HUES48 (cell line): ENCODE data around the gene CFAP77.

Experiments used
- H3K27ac ChIP-seq: one replicate; pipeline ENCODE4 v1.7.0; 2013; ENCODE audit warnings: low read depth, low read length, inconsistent platforms
- H3K27me3 ChIP-seq: 2 replicates; pipeline ENCODE4 v1.6.1; 2013; ENCODE audit warnings: mild to moderate bottlenecking, low read length; ENCODE audit not compliant: control insufficient read depth, insufficient read depth
- H3K36me3 ChIP-seq: 2 replicates; pipeline ENCODE4 v1.6.1; 2013; ENCODE audit warnings: low read length; ENCODE audit not compliant: control insufficient read depth, insufficient read depth
- H3K4me1 ChIP-seq: 2 replicates; pipeline ENCODE4 v1.6.1; 2013; ENCODE audit warnings: mild to moderate bottlenecking, low read length; ENCODE audit not compliant: control insufficient read depth, insufficient read depth
- H3K4me3 ChIP-seq: 2 replicates; pipeline ENCODE4 v1.5.1; 2013; ENCODE audit warnings: mild to moderate bottlenecking, low read depth, low read length
- H3K9ac ChIP-seq: 2 replicates; pipeline ENCODE4 v1.6.1; 2013; ENCODE audit warnings: mild to moderate bottlenecking, low read depth, low read length, moderate library complexity
- H3K9me3 ChIP-seq: 2 replicates; pipeline ENCODE4 v1.6.1; 2013; ENCODE audit warnings: low read length; ENCODE audit not compliant: control insufficient read depth, insufficient read depth

Gene CFAP77

DNA sequence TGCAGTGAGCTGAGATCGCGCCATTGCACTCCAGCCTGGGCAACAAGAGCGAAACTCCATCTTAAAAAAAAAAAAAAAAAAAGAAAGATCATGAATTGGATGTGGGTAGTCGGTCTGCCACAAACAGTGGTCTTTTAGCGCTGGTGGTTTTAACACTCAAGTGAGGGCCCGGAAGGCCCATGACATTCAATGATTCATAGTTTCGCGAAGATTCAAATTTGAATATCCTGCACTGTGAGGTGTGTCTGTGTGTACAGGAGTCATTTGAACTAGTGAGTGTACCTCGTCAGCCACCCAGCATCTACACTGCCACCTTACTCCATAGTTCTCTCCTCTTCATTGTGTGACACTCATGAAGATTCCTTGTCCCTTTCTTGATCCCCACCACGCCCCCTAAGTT lies 41.3 kb downstream of the CFAP77 start:
- no peak overlapping the region for H3K4me3 ChIP-seq
- no peaks in the 10 kb centered on the region for H3K9me3 ChIP-seq
- no peaks in the 10 kb centered on the region for H3K27me3 ChIP-seq
- H3K27ac ChIP-seq: no peak overlapping the region
- H3K36me3 ChIP-seq: no peaks in the 10 kb centered on the region
- no peaks in the 10 kb centered on the region for H3K4me1 ChIP-seq
- no peak overlapping the region for H3K9ac ChIP-seq

DNA sequence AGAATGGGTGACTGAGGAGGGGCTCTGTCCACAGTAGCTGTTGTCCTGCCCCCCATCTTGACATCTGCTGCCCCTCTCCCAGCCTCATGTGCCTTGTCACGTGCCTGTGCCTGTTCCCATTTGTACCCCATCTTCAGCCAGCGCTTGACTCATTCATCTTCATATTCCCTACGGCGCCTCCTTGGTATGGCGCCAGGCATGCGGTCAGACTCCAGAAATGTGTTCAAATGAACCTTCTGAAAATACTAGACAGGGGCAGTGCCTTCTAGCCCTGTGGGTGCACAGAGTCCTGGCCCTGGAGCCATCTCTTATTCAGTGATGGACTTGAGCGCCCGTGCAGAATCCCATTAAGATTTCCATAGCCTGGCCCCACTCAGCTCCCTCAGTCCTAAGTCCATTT lies 46.2 kb downstream of the CFAP77 start:
- no peaks in the 10 kb centered on the region for H3K36me3 ChIP-seq
- no peak overlapping the region for H3K9ac ChIP-seq
- no peak overlapping the region for H3K4me3 ChIP-seq
- no peaks in the 10 kb centered on the region for H3K9me3 ChIP-seq
- H3K27me3 ChIP-seq: no peaks in the 10 kb centered on the region
- H3K4me1 ChIP-seq: peaks cover 11% of the 10 kb centered on the region; the same call in 1 of the 2 replicates
- no peak overlapping the region for H3K27ac ChIP-seq

DNA sequence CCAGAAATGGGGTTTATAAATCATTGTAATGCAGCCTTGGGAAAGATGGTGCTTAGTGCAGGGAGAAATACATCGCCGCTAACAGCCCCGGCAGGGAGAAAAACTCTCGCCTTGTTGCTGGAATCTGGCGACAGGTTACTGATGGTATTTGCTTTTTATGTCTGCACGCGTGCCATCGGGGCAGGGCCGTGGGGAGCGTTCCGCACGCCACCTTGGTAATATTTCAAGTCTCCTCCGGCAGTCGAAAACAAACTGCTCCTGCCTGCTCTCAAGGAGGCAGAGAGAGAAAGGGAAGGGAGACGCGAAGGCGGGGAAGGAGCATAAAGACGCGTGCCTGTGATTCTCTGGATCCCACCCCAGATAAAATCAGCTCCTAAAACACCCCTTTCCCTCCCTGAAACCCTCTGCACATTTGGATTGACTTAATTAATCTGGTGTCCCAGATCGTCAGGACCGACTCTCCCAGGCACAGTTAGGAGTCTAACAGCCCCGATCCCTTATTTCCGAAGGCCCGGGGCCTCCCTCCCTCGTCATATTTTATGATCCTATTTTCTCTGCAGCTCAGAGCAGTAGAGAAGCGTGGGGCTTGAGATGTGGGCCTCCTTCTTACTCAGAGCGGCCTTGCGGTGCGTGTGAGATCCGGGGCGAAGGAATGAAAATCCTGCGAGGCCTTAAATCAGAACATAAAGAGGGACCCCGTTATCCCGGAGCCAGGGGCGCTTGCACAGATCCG lies 47.7 kb downstream of the CFAP77 start:
- Histone ChIP-seq H3K36me3 (no peaks in the 10 kb centered on the region), H3K9me3 (no peaks in the 10 kb centered on the region), H3K27me3 (no peaks in the 10 kb centered on the region)

DNA sequence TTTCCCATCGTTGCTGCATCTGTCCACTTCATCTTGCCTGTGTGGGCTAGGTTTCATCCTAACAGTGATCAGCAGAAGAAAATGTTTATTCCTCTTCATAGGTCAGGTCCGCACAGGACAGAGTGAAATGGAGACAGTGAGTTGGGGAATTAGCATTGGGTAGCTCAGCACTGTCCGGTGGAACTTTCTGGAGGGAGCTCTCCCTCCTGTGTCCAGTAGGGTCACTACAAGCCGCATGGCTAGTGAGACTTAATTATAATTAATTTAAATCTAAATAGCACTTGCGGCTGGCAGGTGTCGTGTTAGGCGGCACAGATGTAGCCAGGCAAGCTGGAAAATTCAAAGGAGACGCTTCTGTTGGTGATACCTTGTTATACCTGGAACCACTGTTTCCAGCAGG lies 48.4 kb downstream of the CFAP77 start:
- Histone ChIP-seq H3K27ac (no peak overlapping the region), H3K4me1 (peaks cover 11% of the 10 kb centered on the region; the same call in 1 of the 2 replicates), H3K4me3 (no peak overlapping the region), H3K9ac (no peak overlapping the region), H3K9me3 (no peaks in the 10 kb centered on the region), H3K36me3 (no peaks in the 10 kb centered on the region), H3K27me3 (no peaks in the 10 kb centered on the region)

More for the DNA sequence above, 47.7 kb downstream of the CFAP77 start:
- peaks cover 11% of the 10 kb centered on the region; the same call in 1 of the 2 replicates for H3K4me1 ChIP-seq
- H3K4me3 ChIP-seq: no peak overlapping the region
- no peak overlapping the region for H3K9ac ChIP-seq
- no peak overlapping the region for H3K27ac ChIP-seq

DNA sequence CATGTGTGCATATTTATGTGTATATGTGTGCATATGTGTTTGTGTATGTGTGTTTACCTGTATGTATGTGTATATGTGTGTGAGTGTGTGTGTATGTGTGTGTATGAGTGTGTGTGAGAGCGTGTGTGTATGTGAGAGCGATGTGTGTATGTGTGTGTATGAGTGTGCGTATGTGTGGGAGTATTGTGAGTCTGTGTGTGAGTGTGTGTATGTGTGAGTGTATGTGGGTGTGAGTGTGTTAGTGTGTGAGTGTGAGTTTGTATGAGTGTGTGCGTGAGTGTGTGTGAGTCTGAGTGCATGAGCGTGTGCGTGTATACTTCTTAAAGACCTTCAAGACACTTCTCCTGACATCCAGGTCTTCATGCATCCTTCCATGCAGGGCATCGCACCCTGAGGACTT lies 49.6 kb downstream of the CFAP77 start:
- no peaks in the 10 kb centered on the region for H3K36me3 ChIP-seq
- H3K27ac ChIP-seq: no peak overlapping the region
- no peaks in the 10 kb centered on the region for H3K9me3 ChIP-seq
- no peak overlapping the region for H3K4me3 ChIP-seq
- no peak overlapping the region for H3K9ac ChIP-seq
- no peaks in the 10 kb centered on the region for H3K27me3 ChIP-seq
- H3K4me1 ChIP-seq: peaks cover 11% of the 10 kb centered on the region; the same call in 1 of the 2 replicates

DNA sequence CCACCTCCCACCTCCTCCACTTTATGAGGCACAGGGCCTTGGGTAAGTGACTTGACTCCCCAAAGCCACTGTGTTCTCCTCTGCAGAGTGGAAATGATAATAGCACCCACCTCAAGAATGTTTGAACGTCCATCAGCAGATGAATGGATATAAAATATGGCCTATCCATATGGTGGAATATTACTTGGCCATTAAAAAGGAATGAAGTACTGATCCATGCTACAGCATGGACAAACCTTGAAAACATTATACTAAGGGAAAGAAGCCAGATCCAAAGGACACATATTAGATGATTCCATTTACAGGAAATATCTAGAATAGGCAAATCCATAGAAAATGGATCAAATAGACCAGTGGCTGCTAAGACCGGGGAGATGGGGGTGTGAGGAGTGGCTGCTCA lies 50.2 kb downstream of the CFAP77 start:
- H3K9me3 ChIP-seq: no peaks in the 10 kb centered on the region
- peaks cover 11% of the 10 kb centered on the region; the same call in 1 of the 2 replicates for H3K4me1 ChIP-seq
- H3K27me3 ChIP-seq: no peaks in the 10 kb centered on the region
- no peak overlapping the region for H3K27ac ChIP-seq
- no peaks in the 10 kb centered on the region for H3K36me3 ChIP-seq
- no peak overlapping the region for H3K9ac ChIP-seq
- no peak overlapping the region for H3K4me3 ChIP-seq

DNA sequence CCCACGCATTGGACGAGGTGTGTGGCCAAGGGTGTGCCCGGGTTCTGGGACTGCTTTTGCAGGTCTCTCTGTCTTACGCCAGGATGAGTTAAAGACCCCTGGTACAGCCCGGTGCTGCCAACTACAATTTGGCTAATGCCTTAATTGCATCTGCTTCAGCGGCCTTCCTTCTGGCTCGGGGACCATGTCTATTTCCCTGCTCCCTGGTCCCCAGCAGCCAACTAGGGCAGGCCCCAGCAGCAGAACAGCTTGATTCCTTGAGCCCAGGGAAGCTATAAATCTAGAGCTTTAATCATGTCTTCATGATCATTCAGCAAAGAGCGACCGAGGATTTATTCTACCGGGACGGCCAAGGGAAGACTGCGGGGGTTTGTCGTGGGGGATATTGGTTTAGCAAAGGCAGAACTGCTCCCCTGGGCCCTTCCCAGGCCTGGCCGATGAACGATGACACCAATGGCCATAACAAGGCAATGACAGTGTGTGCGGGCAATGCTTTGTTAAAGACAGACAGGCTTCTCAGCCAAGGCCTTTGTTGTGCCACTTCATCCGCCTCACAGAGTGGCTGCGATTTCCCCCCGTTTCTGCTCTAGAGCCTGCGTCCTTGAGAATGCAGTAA lies 51.4 kb downstream of the CFAP77 start:
- Histone ChIP-seq H3K27ac (no peak overlapping the region), H3K36me3 (no peaks in the 10 kb centered on the region), H3K27me3 (no peaks in the 10 kb centered on the region), H3K4me1 (peaks cover 11% of the 10 kb centered on the region; the same call in 1 of the 2 replicates), H3K9ac (no peak overlapping the region), H3K4me3 (no peak overlapping the region), H3K9me3 (no peaks in the 10 kb centered on the region)

DNA sequence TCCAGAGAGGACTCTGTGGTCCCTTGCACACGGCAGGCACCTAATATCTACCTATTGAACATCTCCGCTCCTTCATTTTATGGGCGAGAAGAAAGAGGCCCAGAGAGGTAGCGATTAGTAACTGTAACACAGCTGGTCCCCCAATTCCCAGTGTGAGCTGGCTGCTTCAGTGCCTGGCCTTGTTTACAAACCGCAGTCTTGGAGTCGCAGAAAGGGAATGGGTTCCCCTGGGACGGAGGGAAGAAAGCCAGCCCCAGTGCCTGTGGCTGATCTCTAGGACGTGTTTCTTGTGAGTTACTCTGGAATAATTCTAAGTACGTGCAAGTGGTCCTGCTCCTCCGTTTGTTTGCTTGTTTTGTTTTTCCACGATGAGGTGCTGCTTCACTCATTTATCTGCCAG lies 52.0 kb downstream of the CFAP77 start:
- H3K9me3 ChIP-seq: no peaks in the 10 kb centered on the region
- H3K27ac ChIP-seq: no peak overlapping the region
- no peaks in the 10 kb centered on the region for H3K36me3 ChIP-seq
- H3K9ac ChIP-seq: no peak overlapping the region
- peaks cover 11% of the 10 kb centered on the region; the same call in 1 of the 2 replicates for H3K4me1 ChIP-seq
- H3K27me3 ChIP-seq: no peaks in the 10 kb centered on the region
- no peak overlapping the region for H3K4me3 ChIP-seq

DNA sequence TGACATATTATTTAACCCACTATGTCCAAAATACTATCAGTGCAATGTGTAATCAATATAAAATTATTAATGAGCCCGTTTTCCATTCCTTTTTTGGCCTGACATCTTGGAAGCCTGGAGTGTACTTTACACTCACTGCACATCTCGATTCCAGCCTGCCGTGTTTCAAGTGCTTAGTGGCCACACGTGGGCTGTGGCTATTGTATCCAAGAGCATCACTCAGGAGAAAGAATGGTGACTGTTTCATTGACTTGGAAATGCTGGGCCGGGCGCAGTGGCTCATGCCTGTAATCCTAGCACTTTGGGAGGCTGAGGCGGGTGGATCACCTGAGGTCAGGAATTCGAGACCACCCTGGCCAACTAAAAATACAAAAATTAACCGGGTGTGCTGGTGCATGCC lies 54.5 kb downstream of the CFAP77 start:
- Histone ChIP-seq H3K27me3 (no peaks in the 10 kb centered on the region), H3K9ac (no peak overlapping the region), H3K36me3 (no peaks in the 10 kb centered on the region), H3K27ac (no peak overlapping the region), H3K4me3 (no peak overlapping the region), H3K9me3 (no peaks in the 10 kb centered on the region), H3K4me1 (no peaks in the 10 kb centered on the region)

DNA sequence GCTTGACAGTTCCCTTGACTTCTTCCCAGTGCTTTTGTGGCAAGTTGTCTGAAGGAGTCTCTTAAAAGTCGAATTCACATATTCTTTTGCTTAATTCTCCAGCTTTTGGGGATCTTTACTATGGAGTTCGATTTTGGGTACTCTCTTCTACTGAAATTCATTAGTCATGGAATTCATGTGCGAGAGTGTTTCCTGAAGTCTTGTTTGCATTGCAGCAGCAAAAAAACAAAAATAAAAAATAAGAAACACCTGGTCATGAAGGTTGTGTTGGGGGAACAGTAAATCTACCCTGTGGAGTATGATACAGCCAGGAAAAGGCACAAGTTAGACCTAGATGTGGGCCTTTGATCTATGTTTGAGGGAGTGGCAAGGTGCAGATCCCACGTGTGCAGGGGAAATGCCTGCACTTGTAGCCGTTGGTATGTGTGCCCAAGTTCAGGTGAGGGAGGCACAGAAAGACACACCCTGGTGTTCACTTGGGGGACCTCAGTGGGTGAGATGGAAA lies 55.2 kb downstream of the CFAP77 start:
- Histone ChIP-seq H3K27me3 (no peaks in the 10 kb centered on the region), H3K27ac (no peak overlapping the region), H3K9ac (no peak overlapping the region), H3K4me3 (no peak overlapping the region), H3K9me3 (no peaks in the 10 kb centered on the region), H3K36me3 (no peaks in the 10 kb centered on the region), H3K4me1 (no peaks in the 10 kb centered on the region)

DNA sequence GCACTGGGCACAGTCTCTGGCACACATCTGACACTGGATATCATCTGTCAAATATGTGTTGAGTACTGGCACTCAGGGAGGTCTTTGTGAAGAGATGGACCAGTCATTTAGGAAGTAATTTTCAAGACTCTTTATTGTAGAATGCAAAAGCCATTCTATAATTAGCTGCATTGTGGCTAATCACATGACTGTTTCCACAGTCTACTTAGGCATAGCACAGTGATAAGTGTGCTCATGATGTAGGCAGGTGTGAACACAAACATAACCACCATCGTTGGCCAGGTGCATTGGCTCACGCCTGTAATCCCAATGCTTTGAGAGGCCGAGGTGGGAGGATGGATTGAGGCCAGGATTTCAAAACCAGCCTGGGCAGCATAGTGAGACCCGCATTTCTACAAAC lies 62.2 kb downstream of the CFAP77 start:
- no peak overlapping the region for H3K4me3 ChIP-seq
- no peaks in the 10 kb centered on the region for H3K9me3 ChIP-seq
- no peak overlapping the region for H3K9ac ChIP-seq
- H3K4me1 ChIP-seq: no peaks in the 10 kb centered on the region
- no peak overlapping the region for H3K27ac ChIP-seq
- no peaks in the 10 kb centered on the region for H3K36me3 ChIP-seq
- no peaks in the 10 kb centered on the region for H3K27me3 ChIP-seq
